Caco-2 (cell line): ENCODE measurements around the gene TMC6. TPM values are rescaled to one million over a fixed set of nuclear protein-coding genes. Genes with fewer than 3 reads are reported as not detected.

ENCODE experiments used
- BruUV-seq: library from RNA; stranded (reverse); fragments of 400-500 nt; replicated peaks from 2 replicates; lab custom pipeline; 2021; lab: Mats Ljungman, UMichigan
- CTCF ChIA-PET: fragments of 300-600 bp; sonication (Branson Sonifier 250); formaldehyde crosslinking; loops from one replicate; lab custom pipeline; 2022; ENCODE audit warnings: antibody characterized with exemption; lab: Charles Lee
- POLR2A ChIA-PET: fragments of 300-600 bp; sonication (Branson Sonifier 250); formaldehyde crosslinking; loops from one replicate; lab custom pipeline; 2022; ENCODE audit warnings: antibody characterized with exemption; lab: Charles Lee
- DNase-seq, 2 experiments: peaks; one replicate each; pipeline versions ENCODE4 v3.0.0 to v3.0.0-alpha.2; 2020 to 2022
- H3K27me3 ChIP-seq: replicated peaks from 2 replicates; pipeline ENCODE4 v1.6.0; 2011; ENCODE audit warnings: low read length; ENCODE audit not compliant: control insufficient read depth, insufficient read depth
- H3K36me3 ChIP-seq: 2 replicates; pipeline ENCODE4 v1.5.1; 2011; ENCODE audit warnings: low read length; ENCODE audit not compliant: control insufficient read depth, insufficient read depth
- H3K4me1 ChIP-seq: fragments of 250-450 bp; sonication (Bioruptor Pico); 2 replicates; pipeline ENCODE4 v1.5.1; 2020; ENCODE audit warnings: mild to moderate bottlenecking
- H3K4me3 ChIP-seq: 2 replicates; pipeline ENCODE4 v1.5.1; 2011; ENCODE audit warnings: low read depth, mild to moderate bottlenecking, control low read depth, low read length
- H3K9me3 ChIP-seq: fragments of 250-450 bp; sonication (Bioruptor Pico); 2 replicates; pipeline ENCODE4 v1.5.1; 2020; ENCODE audit warnings: mild to moderate bottlenecking, moderate library complexity
- H3K27ac Mint-ChIP-seq: one replicate; pipeline ENCODE4 v1.8.0; 2022; ENCODE audit warnings: mixed read lengths; ENCODE audit not compliant: unreplicated experiment
- H3K27me3 Mint-ChIP-seq: one replicate; pipeline ENCODE4 v1.8.0; 2022; ENCODE audit warnings: mixed read lengths; ENCODE audit not compliant: insufficient read depth, unreplicated experiment
- H3K36me3 Mint-ChIP-seq: one replicate; pipeline ENCODE4 v1.8.0; 2022; ENCODE audit warnings: mild to moderate bottlenecking, mixed read lengths; ENCODE audit not compliant: insufficient read depth, unreplicated experiment
- H3K4me1 Mint-ChIP-seq: one replicate; pipeline ENCODE4 v1.8.0; 2022; ENCODE audit warnings: low read depth, mixed read lengths; ENCODE audit not compliant: unreplicated experiment
- H3K4me3 Mint-ChIP-seq: one replicate; pipeline ENCODE4 v1.8.0; 2022; ENCODE audit warnings: mild to moderate bottlenecking, moderate library complexity, mixed read lengths; ENCODE audit not compliant: unreplicated experiment
- H3K9me3 Mint-ChIP-seq: one replicate; pipeline ENCODE4 v1.8.0; 2022; ENCODE audit warnings: mixed read lengths; ENCODE audit not compliant: unreplicated experiment
- CTCF ChIP-seq, 2 experiments: fragments of 200-600 bp in 1 of 2; IDR thresholded peaks; 1 replicate in 1 of 2; 2 replicates in 1 of 2; pipeline versions ENCODE4 v1.5.1 to v1.8.0; 2011 to 2022; ENCODE audit warnings: antibody characterized with exemption in 1 of 2, control low read depth in 1 of 2, inconsistent platforms in 1 of 2, low read depth in 1 of 2, low read length in 1 of 2, mild to moderate bottlenecking in 1 of 2, moderate library complexity in 1 of 2; ENCODE audit not compliant: insufficient read depth in 1 of 2, severe bottlenecking in 1 of 2, unreplicated experiment in 1 of 2
- intact Hi-C: fragments of 100-400 bp; cut with micrococcal nuclease; formaldehyde crosslinking; loops from one replicate; pipeline ENCODE4 v1.10.0; 2022; ENCODE audit not compliant: unreplicated experiment
- total RNA-seq: library from RNA; stranded (reverse); gene quantifications from 2 replicates; pipeline ENCODE4 v1.2.3, GENCODE V29; 2022

Gene TMC6
- total RNA-seq, 1 experiment from 2014 or later = 77.7 TPM

GRCh38 chr17:78092794-78093324, 35.7 kb downstream of the TMC6 start:
- CTCF ChIA-PET = no interaction called here
- no peak overlapping the region for H3K27ac Mint-ChIP-seq
- no TSS peak for BruUV-seq

DNA sequence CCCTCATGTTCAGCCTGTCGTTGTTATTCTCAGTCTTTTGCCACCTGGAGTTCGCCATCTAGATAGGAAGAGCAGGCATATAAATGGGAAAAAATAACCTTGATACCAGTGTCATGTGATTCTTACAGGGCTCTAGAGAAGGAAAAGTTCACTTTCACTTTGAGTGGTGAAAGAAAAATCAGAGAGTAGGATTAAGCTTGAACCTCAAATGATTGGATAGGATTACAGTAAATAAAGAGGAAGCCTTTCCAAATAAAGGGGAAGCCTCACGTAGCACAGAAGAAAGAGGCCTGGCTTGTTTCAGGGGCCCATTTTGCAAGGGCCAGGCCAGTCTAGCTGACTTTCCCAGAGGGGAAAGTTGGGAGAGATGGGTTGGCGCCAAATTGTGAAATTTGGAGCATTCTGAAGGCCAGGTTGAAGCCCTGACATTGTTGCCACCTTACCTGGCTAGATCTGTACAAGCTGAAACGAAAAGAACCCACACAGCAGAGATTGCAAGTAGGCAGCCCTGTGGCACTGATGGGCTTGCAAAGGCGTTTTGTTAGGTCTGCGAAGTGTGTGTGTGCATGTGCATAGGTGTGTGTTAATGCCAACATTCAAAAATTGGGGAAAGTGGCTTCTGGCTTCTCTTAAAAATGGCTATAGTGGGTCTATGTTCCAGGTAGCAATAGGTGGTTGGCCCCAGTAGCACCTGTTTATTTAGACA, 38.8 kb downstream of the TMC6 start:
- BruUV-seq = no TSS peak
- Mint-ChIP-seq H3K4me3 (no peak overlapping the region), H3K36me3 (peaks cover 16% of the 10 kb centered on the region), H3K9me3 (no peaks in the 10 kb centered on the region), H3K4me1 (no peaks in the 10 kb centered on the region), H3K27me3 (no peaks in the 10 kb centered on the region), H3K27ac (no peak overlapping the region)
- no peaks in the 10 kb centered on the region for H3K9me3 ChIP-seq
- H3K4me1 ChIP-seq = no peaks in the 10 kb centered on the region
- TF ChIP-seq CTCF (IDR thresholded peaks at IDR 0.05; ENCODE audit: insufficient read depth in 1 of 2, low read depth in 1 of 2, low read length in 1 of 2, severe bottlenecking in 1 of 2, unreplicated experiment in 1 of 2) = no peak
- intact Hi-C loops = no loop called here
- no peaks in the 10 kb centered on the region for H3K27me3 ChIP-seq
- CTCF ChIA-PET = no interaction called here
- no peaks in the 10 kb centered on the region; the same call in none of the 2 replicates for H3K36me3 ChIP-seq
- POLR2A ChIA-PET = no interaction called here
- H3K4me3 ChIP-seq = no peak overlapping the region
- DNase-seq = no peak

More at GRCh38 chr17:78092794-78093324, 35.7 kb downstream of the TMC6 start:
- Histone ChIP-seq H3K36me3 (peaks cover 2% of the 10 kb centered on the region; the same call in 1 of the 2 replicates), H3K27me3 (no peaks in the 10 kb centered on the region), H3K4me3 (no peak overlapping the region), H3K9me3 (no peaks in the 10 kb centered on the region), H3K4me1 (no peaks in the 10 kb centered on the region)
- Mint-ChIP-seq H3K36me3 (peaks cover 19% of the 10 kb centered on the region), H3K4me3 (no peak overlapping the region), H3K9me3 (no peaks in the 10 kb centered on the region), H3K27me3 (no peaks in the 10 kb centered on the region), H3K4me1 (no peaks in the 10 kb centered on the region)
- TF ChIP-seq CTCF (IDR thresholded peaks at IDR 0.05; ENCODE audit: insufficient read depth in 1 of 2, low read depth in 1 of 2, low read length in 1 of 2, severe bottlenecking in 1 of 2, unreplicated experiment in 1 of 2) = no peak
- DNase-seq = no peak
- intact Hi-C loops = no loop called here
- POLR2A ChIA-PET = no interaction called here

DNA sequence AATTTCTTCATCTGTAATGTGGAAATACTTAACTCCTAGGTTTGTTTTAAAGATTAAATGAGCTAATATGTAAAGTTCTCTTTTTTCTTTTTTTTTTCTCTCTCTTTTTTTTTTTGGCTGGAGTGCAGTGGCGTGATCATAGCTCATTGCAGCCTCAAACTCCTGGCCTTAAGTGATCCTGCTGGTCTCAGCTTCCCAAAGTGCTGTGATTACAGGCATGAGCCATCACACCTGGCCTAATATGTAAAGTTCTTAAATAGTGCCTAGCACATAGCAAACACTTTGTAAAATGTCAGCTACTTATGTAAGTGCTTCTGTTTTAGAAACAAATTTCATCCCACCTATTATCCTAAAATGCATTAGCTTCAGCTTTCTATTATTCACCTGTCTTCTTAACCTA, 40.0 kb downstream of the TMC6 start:
- CTCF ChIA-PET = interaction anchor here (0.6 to 0.7 kb wide), 2 partner anchors 24 to 813 kb away, joined by 4 read pairs; no protein-coding TSS in a partner anchor
- H3K36me3 ChIP-seq = no peaks in the 10 kb centered on the region; the same call in none of the 2 replicates
- peaks cover 7% of the 10 kb centered on the region for H3K36me3 Mint-ChIP-seq

More for the DNA sequence above, 40.0 kb downstream of the TMC6 start:
- POLR2A ChIA-PET = interaction anchor here (0.6 kb wide), 1 partner anchor 333 kb away, joined by 4 read pairs; no protein-coding TSS in a partner anchor
- no peak for TF ChIP-seq CTCF (IDR thresholded peaks at IDR 0.05; ENCODE audit: insufficient read depth in 1 of 2, low read depth in 1 of 2, low read length in 1 of 2, severe bottlenecking in 1 of 2, unreplicated experiment in 1 of 2)
- Mint-ChIP-seq H3K9me3 (no peaks in the 10 kb centered on the region), H3K4me1 (no peaks in the 10 kb centered on the region), H3K4me3 (no peak overlapping the region), H3K27ac (no peak overlapping the region), H3K27me3 (no peaks in the 10 kb centered on the region)
- Histone ChIP-seq H3K4me1 (no peaks in the 10 kb centered on the region), H3K9me3 (no peaks in the 10 kb centered on the region), H3K4me3 (no peak overlapping the region), H3K27me3 (no peaks in the 10 kb centered on the region)
- no peak for DNase-seq
- BruUV-seq = no TSS peak
- intact Hi-C loops = no loop called here
